Measurements from ENCODE around the gene CCDC183.

CCDC183 gene

DNA sequence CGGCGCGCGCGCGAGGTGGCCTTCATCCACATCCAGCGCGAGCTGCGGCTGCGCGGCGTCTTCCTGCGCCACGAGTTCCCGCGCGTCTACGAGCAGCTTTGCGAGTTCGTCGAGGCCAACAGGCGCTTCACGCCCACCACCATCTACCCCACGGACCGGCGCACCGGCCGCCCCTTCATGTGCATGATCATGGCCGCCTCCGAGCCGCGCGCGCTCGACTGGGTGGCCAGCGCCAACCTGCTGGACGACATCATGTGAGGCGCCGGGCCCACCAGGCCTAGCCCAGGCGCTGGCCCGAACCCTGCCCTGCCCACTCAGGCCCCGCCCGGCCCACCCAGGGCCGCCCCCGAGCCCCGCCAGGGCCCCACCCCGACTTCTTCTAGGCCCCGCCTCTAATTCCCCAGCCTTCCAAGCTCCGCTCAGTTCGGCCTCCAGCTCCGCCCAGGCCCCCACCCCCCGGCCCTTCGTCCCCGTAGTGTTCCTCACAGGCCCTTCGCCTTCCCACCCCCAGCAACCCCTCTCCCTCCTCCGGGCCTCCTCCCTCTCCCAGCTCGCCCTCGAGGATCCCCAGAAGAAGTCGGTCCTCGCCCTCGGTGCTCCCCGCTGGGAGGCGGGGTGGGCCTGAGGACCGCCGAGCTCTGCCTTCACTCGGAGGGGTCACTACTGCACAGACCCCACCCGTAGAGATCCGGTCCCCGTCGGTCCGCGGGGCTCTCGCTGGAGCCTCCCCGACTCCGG, 51.1 kb downstream of the CCDC183 start:
- Histone ChIP-seq H3K36me3 (ENCODE audit: control insufficient read depth, insufficient read depth, low read length) (peaks cover 15% of the 10 kb centered on the region), H3K27me3 (replicated peaks; ENCODE audit: control insufficient read depth, insufficient read depth, low read length) (no peaks in the 10 kb centered on the region), H3K4me3 (replicated peaks; ENCODE audit: low read depth, low read length) (peak overlapping the region; percentile 87)
- DNase-seq (ENCODE audit: extremely low read depth, insufficient read length) = no peak
- TF ChIP-seq, protein P1, sequence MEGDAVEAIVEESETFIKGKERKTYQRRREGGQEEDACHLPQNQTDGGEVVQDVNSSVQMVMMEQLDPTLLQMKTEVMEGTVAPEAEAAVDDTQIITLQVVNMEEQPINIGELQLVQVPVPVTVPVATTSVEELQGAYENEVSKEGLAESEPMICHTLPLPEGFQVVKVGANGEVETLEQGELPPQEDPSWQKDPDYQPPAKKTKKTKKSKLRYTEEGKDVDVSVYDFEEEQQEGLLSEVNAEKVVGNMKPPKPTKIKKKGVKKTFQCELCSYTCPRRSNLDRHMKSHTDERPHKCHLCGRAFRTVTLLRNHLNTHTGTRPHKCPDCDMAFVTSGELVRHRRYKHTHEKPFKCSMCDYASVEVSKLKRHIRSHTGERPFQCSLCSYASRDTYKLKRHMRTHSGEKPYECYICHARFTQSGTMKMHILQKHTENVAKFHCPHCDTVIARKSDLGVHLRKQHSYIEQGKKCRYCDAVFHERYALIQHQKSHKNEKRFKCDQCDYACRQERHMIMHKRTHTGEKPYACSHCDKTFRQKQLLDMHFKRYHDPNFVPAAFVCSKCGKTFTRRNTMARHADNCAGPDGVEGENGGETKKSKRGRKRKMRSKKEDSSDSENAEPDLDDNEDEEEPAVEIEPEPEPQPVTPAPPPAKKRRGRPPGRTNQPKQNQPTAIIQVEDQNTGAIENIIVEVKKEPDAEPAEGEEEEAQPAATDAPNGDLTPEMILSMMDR (IDR thresholded peaks at IDR 0.05; ENCODE audit: insufficient read depth, low read length, poor library complexity, severe bottlenecking) = no peak

GRCh38 chr9:136847826-136848392, 51.8 kb downstream of the CCDC183 start:
- TF ChIP-seq, protein P1 (IDR thresholded peaks at IDR 0.05; ENCODE audit: insufficient read depth, low read length, poor library complexity, severe bottlenecking) = no peak
- Histone ChIP-seq H3K36me3 (ENCODE audit: control insufficient read depth, insufficient read depth, low read length) (peaks cover 17% of the 10 kb centered on the region), H3K27me3 (replicated peaks; ENCODE audit: control insufficient read depth, insufficient read depth, low read length) (no peaks in the 10 kb centered on the region), H3K4me3 (replicated peaks; ENCODE audit: low read depth, low read length) (peak overlapping the region; percentile 87)
- peak; percentile 86 for DNase-seq (ENCODE audit: extremely low read depth, insufficient read length)

DNA sequence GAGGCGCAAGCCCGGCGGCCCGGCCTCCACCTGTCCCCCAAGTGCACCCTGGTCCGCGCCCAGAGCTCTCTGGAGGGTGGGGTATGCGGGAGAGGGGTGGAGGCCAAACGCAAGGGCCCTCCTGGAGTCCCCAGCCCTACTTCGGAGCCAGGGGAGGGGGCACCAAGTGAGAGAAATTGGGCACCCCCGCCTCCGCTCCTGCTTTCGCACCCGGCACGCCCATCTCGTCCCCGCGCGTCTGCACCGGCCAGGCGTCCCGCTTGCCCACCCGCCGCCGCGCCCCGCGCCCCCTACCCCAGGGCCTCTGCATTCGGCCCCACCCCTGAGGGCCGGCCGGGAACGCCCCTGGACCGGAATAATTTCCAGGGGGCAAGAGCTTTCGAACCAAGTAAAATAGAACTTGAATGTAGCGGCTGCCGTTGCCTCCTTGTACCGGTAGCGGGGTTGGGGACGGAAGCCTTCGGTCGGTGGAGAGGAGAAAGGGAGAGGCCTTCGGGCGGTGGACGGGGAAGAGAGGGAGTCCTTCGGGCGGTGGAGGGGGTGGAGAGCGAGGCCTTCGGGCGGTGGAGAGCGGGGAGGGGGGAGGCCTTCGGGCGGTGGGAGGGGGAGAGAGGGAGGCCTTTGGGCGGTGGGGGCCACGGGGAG, 52.4 kb downstream of the CCDC183 start:
- peak overlapping the region; percentile 87 for H3K4me3 ChIP-seq (replicated peaks; ENCODE audit: low read depth, low read length)
- H3K36me3 ChIP-seq (ENCODE audit: control insufficient read depth, insufficient read depth, low read length) = peaks cover 19% of the 10 kb centered on the region
- DNase-seq (ENCODE audit: extremely low read depth, insufficient read length) = no peak
- H3K27me3 ChIP-seq (replicated peaks; ENCODE audit: control insufficient read depth, insufficient read depth, low read length) = no peaks in the 10 kb centered on the region
- TF ChIP-seq, protein P1 (IDR thresholded peaks at IDR 0.05; ENCODE audit: insufficient read depth, low read length, poor library complexity, severe bottlenecking) = no peak

DNA sequence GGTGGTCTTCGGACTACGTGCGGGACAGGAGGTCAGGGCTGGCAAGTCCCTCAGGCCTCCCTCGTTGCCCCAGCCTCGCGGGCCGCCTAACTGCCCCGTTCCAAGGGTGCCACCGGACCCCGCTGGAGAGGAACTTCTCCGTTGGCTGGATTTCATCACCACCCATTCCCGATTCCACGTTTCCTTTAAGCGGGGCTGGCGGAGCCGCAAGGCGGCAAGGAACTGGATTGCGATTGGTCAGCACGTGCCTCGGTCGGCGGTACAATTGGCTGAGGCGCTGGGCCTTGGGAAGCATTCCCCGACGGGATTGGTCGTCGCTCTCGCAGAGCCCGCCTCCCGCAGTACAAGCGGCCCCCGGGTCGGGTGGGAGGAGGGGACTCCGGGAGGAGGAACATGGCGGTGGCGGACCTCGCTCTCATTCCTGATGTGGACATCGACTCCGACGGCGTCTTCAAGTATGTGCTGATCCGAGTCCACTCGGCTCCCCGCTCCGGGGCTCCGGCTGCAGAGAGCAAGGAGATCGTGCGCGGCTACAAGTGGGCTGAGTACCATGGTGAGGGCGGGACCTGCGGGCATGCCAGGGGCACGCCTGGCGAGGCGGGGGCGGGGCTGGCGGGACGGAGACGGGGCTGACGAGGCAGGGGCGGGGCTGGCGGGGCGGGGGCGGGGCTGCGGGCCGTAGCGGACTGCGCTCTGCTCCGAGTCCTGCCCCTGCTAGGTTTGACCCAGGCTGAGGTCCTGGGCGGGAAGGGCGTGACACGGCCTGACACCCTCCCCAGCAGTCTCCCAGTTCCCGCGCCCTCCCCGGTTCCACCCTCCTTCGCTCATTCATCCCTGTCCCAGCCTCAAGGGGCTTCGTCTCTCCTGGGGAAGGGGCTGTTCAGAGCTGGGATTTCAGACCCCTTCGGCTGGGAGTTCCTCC, 53.2 kb downstream of the CCDC183 start, which contains the start of gene PHPT1:
Gene PHPT1 (plus strand): TSS at position 372 of the 922 bp plus-strand sequence. CDS start 22 bp downstream, at position 394.
- TF ChIP-seq, protein P1 (IDR thresholded peaks at IDR 0.05; ENCODE audit: insufficient read depth, low read length, poor library complexity, severe bottlenecking) = no peak
- peak; percentile 98 for DNase-seq (ENCODE audit: extremely low read depth, insufficient read length)
- peaks cover 19% of the 10 kb centered on the region for H3K36me3 ChIP-seq (ENCODE audit: control insufficient read depth, insufficient read depth, low read length)
- no peaks in the 10 kb centered on the region for H3K27me3 ChIP-seq (replicated peaks; ENCODE audit: control insufficient read depth, insufficient read depth, low read length)
- H3K4me3 ChIP-seq (replicated peaks; ENCODE audit: low read depth, low read length) = peak within 1 kb of the TSS; percentile 87

All from GM06990 (cell line).